ENCODE data around the gene EOLA1. TPM values are rescaled to one million over a fixed set of nuclear protein-coding genes. Genes with fewer than 3 reads are reported as not detected.
A peak's percentile ranks its signal among the peaks of the same experiment; 100 is the strongest.
"Not testable (repeated sequence)": the region's sequence is repeated elsewhere in the genome, so short reads cannot be mapped to it uniquely, and the experiment has no call there.

The EOLA1 gene
- total RNA-seq, 1 donor from 2014 or later: 18.1 TPM

- Mint-ChIP-seq H3K27ac (ENCODE audit: unreplicated experiment) (peak overlapping the region; percentile 41), H3K4me1 (ENCODE audit: unreplicated experiment) (peaks cover 17% of the 10 kb centered on the region), H3K4me3 (ENCODE audit: unreplicated experiment) (no peak overlapping the region), H3K36me3 (ENCODE audit: unreplicated experiment) (peaks cover 14% of the 10 kb centered on the region), H3K9me3 (ENCODE audit: unreplicated experiment) (no peaks in the 10 kb centered on the region), H3K27me3 (ENCODE audit: unreplicated experiment) (no peaks in the 10 kb centered on the region)
- no peak for TF ChIP-seq CTCF (IDR thresholded peaks at IDR 0.05)
- DNase-seq (ENCODE audit: extremely low spot score, unreplicated experiment): no peak
These were observed 45.2 kb upstream of the EOLA1 start for GRCh38 chrX:149495573-149496071.

- DNase-seq (ENCODE audit: extremely low spot score, unreplicated experiment): no peak
- Mint-ChIP-seq H3K4me3 (ENCODE audit: unreplicated experiment) (no peak overlapping the region), H3K27me3 (ENCODE audit: unreplicated experiment) (no peaks in the 10 kb centered on the region), H3K36me3 (ENCODE audit: unreplicated experiment) (peaks cover 14% of the 10 kb centered on the region), H3K4me1 (ENCODE audit: unreplicated experiment) (peaks cover 17% of the 10 kb centered on the region), H3K27ac (ENCODE audit: unreplicated experiment) (no peak overlapping the region), H3K9me3 (ENCODE audit: unreplicated experiment) (no peaks in the 10 kb centered on the region)
- TF ChIP-seq CTCF (IDR thresholded peaks at IDR 0.05): no peak
These were observed 43.8 kb upstream of the EOLA1 start for GRCh38 chrX:149497054-149497453.

GRCh38 chrX:149497626-149498025 lies 43.2 kb upstream of the EOLA1 start:
- Mint-ChIP-seq H3K4me3 (ENCODE audit: unreplicated experiment) (no peak overlapping the region), H3K27ac (ENCODE audit: unreplicated experiment) (peak overlapping the region; percentile 2)
- DNase-seq (ENCODE audit: extremely low spot score, unreplicated experiment): no peak

GRCh38 chrX:149498767-149499166 lies 42.0 kb upstream of the EOLA1 start:
- TF ChIP-seq CTCF (IDR thresholded peaks at IDR 0.05): no peak
- H3K4me1 Mint-ChIP-seq (ENCODE audit: unreplicated experiment): peaks cover 17% of the 10 kb centered on the region

More at GRCh38 chrX:149497626-149498025, 43.2 kb upstream of the EOLA1 start:
- Mint-ChIP-seq H3K4me1 (ENCODE audit: unreplicated experiment) (peaks cover 17% of the 10 kb centered on the region), H3K27me3 (ENCODE audit: unreplicated experiment) (no peaks in the 10 kb centered on the region), H3K9me3 (ENCODE audit: unreplicated experiment) (no peaks in the 10 kb centered on the region), H3K36me3 (ENCODE audit: unreplicated experiment) (peaks cover 14% of the 10 kb centered on the region)
- no peak for TF ChIP-seq CTCF (IDR thresholded peaks at IDR 0.05)

GRCh38 chrX:149499766-149500165 lies 41.0 kb upstream of the EOLA1 start:
- no peaks in the 10 kb centered on the region for H3K9me3 Mint-ChIP-seq (ENCODE audit: unreplicated experiment)
- H3K4me1 Mint-ChIP-seq (ENCODE audit: unreplicated experiment): peaks cover 24% of the 10 kb centered on the region
- no peak for TF ChIP-seq CTCF (IDR thresholded peaks at IDR 0.05)
- no peak overlapping the region for H3K4me3 Mint-ChIP-seq (ENCODE audit: unreplicated experiment)
- peaks cover 13% of the 10 kb centered on the region for H3K36me3 Mint-ChIP-seq (ENCODE audit: unreplicated experiment)
- no peak for DNase-seq (ENCODE audit: extremely low spot score, unreplicated experiment)
- H3K27ac Mint-ChIP-seq (ENCODE audit: unreplicated experiment): no peak overlapping the region
- no peaks in the 10 kb centered on the region for H3K27me3 Mint-ChIP-seq (ENCODE audit: unreplicated experiment)

More at GRCh38 chrX:149498767-149499166, 42.0 kb upstream of the EOLA1 start:
- H3K4me3 Mint-ChIP-seq (ENCODE audit: unreplicated experiment): no peak overlapping the region
- H3K27ac Mint-ChIP-seq (ENCODE audit: unreplicated experiment): no peak overlapping the region
- H3K27me3 Mint-ChIP-seq (ENCODE audit: unreplicated experiment): no peaks in the 10 kb centered on the region
- no peaks in the 10 kb centered on the region for H3K9me3 Mint-ChIP-seq (ENCODE audit: unreplicated experiment)
- H3K36me3 Mint-ChIP-seq (ENCODE audit: unreplicated experiment): peaks cover 14% of the 10 kb centered on the region
- no peak for DNase-seq (ENCODE audit: extremely low spot score, unreplicated experiment)

GRCh38 chrX:149502923-149503322 lies 37.9 kb upstream of the EOLA1 start:
- peaks cover 11% of the 10 kb centered on the region for H3K4me1 Mint-ChIP-seq (ENCODE audit: unreplicated experiment)
- H3K9me3 Mint-ChIP-seq (ENCODE audit: unreplicated experiment); DNase-seq (ENCODE audit: extremely low spot score, unreplicated experiment); H3K36me3 Mint-ChIP-seq (ENCODE audit: unreplicated experiment); H3K27me3 Mint-ChIP-seq (ENCODE audit: unreplicated experiment); H3K27ac Mint-ChIP-seq (ENCODE audit: unreplicated experiment); H3K4me3 Mint-ChIP-seq (ENCODE audit: unreplicated experiment): not testable (repeated sequence)

- H3K4me1 Mint-ChIP-seq (ENCODE audit: unreplicated experiment): peaks cover 11% of the 10 kb centered on the region
These were observed 37.4 kb upstream of the EOLA1 start for GRCh38 chrX:149503446-149503845.

More at GRCh38 chrX:149503446-149503845, 37.4 kb upstream of the EOLA1 start:
- peak overlapping the region; percentile 32 for H3K4me3 Mint-ChIP-seq (ENCODE audit: unreplicated experiment)
- H3K27ac Mint-ChIP-seq (ENCODE audit: unreplicated experiment); H3K9me3 Mint-ChIP-seq (ENCODE audit: unreplicated experiment); H3K36me3 Mint-ChIP-seq (ENCODE audit: unreplicated experiment); H3K27me3 Mint-ChIP-seq (ENCODE audit: unreplicated experiment); DNase-seq (ENCODE audit: extremely low spot score, unreplicated experiment): not testable (repeated sequence)
